WERI-Rb-1 (cell line): ENCODE measurements around the gene SDR9C7.

Experiments used
- DNase-seq: peaks from one replicate; pipeline ENCODE4 v3.0.0-alpha.2; 2020
- H3K27ac ChIP-seq: fragments of 250-450 bp; sonication (Bioruptor Pico); 2 replicates; pipeline ENCODE4 v1.5.1; 2020; ENCODE audit warnings: mild to moderate bottlenecking, moderate library complexity
- H3K27me3 ChIP-seq: fragments of 250-450 bp; sonication (Bioruptor Pico); 2 replicates; pipeline ENCODE4 v1.5.1; 2021; ENCODE audit warnings: mild to moderate bottlenecking, low read depth, moderate library complexity; ENCODE audit not compliant: insufficient read depth, severe bottlenecking
- H3K36me3 ChIP-seq: fragments of 250-450 bp; sonication (Bioruptor Pico); 2 replicates; pipeline ENCODE4 v1.5.1; 2020; ENCODE audit warnings: mild to moderate bottlenecking, moderate library complexity
- H3K4me3 ChIP-seq: 2 replicates; pipeline ENCODE4 v1.5.1; 2011; ENCODE audit warnings: low read depth, mild to moderate bottlenecking, control low read depth, low read length
- H3K9me3 ChIP-seq: fragments of 250-450 bp; sonication (Bioruptor Pico); 2 replicates; pipeline ENCODE4 v1.5.1; 2021; ENCODE audit warnings: mild to moderate bottlenecking, moderate library complexity; ENCODE audit not compliant: severe bottlenecking
- TF ChIP-seq, protein P1 (sequence below): IDR thresholded peaks from 2 replicates; pipeline ENCODE4 v1.5.1; 2011; ENCODE audit warnings: low read depth, mild to moderate bottlenecking, control low read depth, inconsistent platforms, low read length

Gene SDR9C7

DNA sequence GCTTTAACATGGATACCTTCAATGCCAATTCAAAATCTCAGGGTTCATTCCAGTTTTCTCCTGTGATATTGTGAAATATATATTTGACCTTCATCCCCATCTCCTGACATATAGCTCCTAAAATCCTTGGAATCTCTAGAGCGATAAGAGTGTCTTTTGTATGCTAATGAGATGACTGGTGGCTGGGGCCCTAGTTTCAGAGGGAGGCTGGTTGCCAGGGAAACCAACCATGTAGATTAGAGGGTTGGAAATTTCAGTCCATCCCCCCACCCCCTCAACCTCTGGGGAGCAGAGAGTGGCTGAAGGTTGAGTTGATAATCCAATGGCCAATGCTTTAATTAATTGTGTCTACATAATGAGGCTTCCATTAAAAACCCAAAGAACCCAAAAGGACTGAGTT lies 59.4 kb downstream of the SDR9C7 start:
- no peak overlapping the region for H3K4me3 ChIP-seq
- DNase-seq, result no peak
- TF ChIP-seq, protein P1, sequence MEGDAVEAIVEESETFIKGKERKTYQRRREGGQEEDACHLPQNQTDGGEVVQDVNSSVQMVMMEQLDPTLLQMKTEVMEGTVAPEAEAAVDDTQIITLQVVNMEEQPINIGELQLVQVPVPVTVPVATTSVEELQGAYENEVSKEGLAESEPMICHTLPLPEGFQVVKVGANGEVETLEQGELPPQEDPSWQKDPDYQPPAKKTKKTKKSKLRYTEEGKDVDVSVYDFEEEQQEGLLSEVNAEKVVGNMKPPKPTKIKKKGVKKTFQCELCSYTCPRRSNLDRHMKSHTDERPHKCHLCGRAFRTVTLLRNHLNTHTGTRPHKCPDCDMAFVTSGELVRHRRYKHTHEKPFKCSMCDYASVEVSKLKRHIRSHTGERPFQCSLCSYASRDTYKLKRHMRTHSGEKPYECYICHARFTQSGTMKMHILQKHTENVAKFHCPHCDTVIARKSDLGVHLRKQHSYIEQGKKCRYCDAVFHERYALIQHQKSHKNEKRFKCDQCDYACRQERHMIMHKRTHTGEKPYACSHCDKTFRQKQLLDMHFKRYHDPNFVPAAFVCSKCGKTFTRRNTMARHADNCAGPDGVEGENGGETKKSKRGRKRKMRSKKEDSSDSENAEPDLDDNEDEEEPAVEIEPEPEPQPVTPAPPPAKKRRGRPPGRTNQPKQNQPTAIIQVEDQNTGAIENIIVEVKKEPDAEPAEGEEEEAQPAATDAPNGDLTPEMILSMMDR, result no peak

DNA sequence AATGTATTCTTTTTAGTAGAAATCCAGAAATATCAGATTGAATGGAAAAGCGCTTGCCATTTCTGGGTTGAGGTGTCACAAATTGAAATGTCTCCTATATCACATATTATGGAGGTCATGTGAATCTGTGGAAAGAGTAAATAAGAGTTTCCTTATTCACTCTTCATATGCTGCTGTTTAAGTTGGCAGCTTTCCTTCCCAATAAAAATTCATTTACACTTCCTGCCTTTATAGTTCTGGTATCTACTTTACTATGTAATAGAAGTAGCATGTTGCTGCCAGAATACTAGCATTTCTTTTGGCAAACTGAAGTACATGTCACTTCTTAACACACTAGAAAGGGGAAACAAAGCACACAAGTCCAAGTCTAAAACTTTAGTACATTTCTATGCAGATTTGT lies 60.8 kb downstream of the SDR9C7 start:
- Histone ChIP-seq H3K9me3 (no peaks in the 10 kb centered on the region), H3K27me3 (peaks cover 8% of the 10 kb centered on the region), H3K27ac (no peak overlapping the region), H3K36me3 (no peaks in the 10 kb centered on the region), H3K4me3 (no peak overlapping the region)
- no peak for DNase-seq
- TF ChIP-seq, protein P1, result no peak

More for the DNA sequence above, 59.4 kb downstream of the SDR9C7 start:
- Histone ChIP-seq H3K9me3 (no peaks in the 10 kb centered on the region), H3K36me3 (no peaks in the 10 kb centered on the region), H3K27me3 (peaks cover 8% of the 10 kb centered on the region), H3K27ac (no peak overlapping the region)
